IPS-NIHi7 (cell line): ENCODE measurements around the gene POLL.
A peak's percentile ranks its signal among the peaks of the same experiment; 100 is the strongest.
"Not testable (repeated sequence)": the region's sequence is repeated elsewhere in the genome, so short reads cannot be mapped to it uniquely, and the experiment has no call there.

Experiments
- DNase-seq: peaks from one replicate; pipeline ENCODE4 v3.0.0; 2012; ENCODE audit warnings: mixed read lengths; ENCODE audit errors: extremely low spot score

The POLL gene

DNA sequence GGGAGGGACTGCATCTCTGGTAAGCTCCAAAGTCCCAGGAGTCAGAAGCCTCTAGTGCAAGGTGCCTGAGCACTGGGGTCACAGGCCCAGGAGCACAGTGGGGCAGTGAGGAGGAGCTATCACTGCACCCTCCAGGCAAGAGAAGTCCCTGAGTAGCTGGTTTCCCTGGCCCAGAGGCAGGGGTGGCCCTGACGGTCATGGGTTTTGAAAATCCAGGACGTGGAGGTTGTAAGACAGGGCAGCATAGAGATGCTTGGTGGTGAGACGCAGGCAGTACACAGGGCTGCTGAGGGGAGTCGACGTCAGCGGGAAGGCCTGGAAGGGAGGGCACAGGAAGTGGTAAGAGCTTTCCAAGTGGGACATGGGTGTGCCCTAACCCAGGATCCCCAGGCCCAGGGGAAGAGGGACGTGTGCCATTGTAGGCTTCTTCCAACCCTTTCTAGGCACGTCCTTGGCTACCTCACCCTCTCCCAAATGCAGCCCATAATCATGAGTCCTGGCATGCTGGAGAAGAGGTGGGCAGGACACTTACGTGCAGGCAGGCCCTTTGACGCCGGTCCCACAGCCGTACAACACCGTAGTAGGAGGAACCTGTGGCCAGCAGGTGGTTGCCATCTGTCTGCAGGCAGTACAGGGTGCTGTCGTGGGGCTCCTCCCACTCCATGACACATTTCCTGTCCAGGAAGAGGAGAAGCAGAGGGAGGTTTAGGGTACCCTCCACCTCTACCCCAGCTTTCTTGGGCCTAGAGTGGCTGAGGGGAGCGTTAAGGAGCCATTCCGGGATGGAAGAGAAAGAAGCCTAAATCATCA is 23.2 kb upstream of the POLL start:
- DNase-seq, result no peak

DNA sequence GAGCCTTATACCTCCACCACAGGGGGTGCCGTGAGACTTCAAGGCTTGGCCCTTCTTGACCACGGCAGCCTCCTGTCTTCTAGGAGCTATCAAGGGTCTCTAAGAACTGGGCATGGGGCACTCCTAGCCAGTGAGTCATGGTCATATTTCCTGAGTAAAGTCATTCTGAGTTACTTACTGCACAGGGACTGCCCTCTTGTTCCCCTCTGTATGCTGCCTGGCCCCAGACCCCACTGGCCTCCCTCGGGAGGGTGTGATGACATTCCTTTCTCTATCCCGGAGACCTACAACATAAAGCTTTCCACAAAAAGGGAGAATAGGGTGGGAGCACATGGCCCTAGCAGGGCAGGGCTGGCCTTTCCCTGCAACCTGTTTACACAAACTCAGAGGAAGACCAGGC is 21.4 kb upstream of the POLL start:
- DNase-seq, result no peak

DNA sequence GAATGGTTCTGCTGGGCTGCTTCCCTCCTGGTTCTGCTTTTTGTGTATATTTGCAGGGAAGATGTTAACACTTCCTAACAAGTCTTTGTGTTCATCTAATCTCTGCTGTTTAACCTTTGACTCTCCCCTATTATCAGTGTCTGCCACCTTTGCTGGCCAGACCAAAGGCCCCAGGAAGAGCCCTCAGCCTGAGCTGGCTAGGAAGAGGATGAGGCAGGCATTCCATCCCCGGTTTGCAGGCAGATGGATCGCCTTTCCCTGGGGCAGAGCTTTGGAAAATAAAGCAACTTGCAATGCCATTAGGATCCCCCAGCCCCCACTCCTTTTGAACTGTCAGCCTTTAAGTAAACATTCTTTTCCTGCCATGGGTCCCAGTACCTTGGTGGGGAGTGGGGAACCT is 19.1 kb upstream of the POLL start:
- DNase-seq, result peak; percentile 69

DNA sequence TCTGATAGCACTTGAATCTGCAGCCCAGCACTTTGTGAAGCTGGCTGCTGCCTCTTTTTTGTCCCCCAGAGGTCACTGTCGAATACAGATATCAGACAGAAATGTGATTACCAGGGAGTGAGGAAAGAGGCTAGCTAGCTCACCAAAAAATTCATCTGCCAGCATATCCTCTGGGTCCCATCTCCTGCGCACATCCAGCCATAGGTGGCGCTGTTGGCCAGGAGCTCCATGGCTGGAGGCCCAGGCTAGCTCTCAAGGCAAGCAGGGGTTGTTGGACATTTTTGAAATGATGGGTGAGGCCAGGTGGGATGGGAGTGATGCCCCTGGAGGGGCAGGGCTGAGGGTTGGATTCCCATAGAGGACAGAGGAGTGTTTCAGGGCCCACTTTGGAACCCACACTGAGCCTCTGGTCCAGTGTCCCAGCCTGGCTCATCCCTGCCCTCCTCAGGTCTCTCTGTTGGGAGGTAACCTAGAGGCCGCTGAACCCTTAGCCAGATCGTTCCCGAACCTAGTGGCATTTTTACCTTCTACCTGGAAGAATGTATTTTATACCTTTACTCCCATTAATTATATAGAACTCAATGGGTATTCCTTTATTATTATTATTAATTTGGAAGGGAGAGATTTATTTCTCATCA is 14.8 kb upstream of the POLL start:
- peak; percentile 94 for DNase-seq

DNA sequence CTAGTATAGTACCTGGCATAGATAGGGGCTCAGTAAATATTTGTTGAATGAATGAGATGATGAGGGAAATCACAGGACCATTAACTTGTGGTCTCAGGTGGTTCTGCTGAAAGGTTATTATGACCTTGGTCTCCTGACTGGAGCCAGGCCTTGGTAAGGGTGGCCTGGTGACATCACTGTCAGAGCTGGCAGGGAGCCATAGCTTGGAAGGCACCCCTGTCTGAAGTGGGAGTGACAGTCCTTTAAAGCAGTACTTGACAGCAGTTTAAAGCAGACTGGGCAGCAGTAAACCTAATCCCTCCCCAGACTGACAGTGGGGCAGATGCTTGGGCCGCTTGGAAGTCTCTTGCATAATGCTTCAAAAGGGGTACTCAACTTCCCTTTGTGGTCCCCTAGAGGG is 13.5 kb upstream of the POLL start:
- no peak for DNase-seq

DNA sequence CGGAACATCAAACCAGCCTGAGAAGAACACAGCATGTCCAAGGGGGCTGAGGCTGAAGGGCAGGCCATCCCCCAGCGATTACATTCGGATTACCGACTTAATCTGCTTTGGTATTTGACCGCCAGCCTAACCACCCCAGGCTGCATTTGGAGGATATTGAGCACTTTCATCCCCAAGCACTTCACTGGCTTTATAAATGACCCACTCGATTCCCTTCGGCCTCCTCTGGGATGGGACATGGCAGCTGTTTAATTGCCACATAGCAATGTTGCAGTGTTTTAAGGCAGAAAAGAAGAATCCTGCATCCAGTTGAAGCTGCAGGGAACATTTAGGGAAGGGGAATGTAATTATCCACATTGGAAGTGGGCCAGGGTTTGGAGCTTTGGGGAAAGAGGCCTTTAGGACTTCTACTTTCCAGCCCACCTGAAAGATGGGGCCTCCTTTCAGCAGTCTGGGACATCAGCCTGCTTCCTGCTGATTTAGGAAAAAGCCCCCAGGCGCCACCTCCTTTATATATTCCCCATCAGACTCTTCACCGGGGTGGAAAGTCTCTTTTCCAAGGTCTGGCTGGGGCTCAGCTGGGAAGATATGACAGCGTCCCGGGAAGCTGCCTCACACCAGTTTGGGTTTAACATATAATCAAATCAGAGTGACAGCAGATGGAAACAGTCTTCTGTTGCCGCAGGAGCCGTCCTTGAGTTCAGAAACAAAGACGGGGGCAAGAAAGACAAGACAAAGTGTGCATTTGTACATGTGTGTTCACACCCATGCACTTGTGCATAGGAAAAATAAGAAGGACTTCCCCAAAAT is 9.2 kb upstream of the POLL start:
- DNase-seq, result no peak

DNA sequence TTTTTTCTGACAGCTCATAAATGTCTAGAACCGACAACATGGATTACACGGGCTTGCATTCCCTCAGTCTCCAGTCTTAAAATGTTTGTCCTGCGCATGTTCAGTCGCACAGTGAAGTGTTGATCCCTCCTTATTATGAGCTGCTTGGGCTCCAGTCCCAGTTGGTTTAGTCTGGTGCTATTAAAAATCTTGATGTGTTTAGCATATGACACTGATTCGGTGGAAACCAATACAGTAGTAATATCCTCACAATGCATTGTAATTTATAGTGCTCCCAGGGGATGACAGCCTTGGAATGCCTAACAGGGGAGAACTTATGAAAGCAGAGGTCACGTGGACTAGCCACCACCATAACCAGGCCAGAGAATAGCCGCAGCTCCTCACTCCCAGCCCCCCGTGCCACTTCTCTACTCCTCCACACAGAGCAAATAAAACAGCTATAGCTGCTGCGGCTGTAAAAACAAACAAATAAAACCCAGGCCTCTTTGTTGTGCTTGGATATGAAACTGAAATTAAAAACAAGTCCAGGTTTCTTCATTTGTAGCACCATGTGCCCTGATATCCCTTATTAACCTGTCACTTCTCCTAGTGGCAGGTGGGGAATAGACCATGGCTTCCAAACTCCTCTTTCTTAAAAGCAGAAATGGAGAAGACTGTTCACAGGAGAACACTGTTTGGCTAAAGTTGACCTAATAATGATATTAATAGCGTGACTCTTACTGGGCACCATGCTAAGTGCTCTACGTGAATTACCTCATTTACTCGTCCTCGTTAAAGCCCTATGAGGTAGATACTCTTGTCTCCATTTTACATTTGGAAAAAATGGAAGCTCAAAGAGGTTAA is 7.8 kb upstream of the POLL start:
- no peak for DNase-seq

DNA sequence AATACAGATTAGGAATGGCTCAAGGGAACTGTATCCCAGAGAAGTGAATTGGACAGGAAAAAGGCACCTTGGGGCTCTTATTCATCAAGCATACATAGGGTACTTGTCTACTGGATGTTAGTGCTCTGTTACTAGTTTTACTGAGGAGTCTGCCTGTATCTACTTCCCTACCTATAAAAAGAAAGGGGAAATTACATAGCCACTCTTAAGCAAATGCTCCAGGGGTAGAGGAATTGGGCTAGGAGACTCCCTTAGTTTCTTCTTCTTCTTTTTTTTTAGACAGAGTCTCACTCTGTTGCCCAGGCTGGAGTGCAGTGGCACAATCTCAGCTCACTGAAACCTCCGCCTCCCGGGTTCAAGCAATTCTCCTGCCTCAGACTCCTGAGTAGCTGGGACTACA is 5.3 kb upstream of the POLL start:
- not testable (repeated sequence) for DNase-seq

DNA sequence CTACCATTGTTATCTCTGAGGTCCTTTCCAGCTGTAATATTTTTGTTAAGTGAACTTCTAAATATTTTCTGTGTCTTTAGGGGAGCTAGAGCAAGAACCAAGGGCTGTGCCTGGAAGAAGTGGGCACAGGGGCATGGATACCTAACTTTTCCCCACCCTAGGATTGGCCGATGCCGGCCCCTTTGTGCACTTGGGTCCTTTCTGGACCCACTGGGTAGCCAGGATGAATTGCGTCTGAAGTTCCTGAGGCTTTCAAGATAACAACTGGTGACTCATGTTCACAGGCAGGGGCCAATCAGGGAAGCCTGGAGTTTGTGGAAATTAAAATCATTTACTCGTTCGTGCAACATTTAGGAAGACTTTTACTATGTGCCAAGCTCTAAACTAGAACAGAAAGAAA is 822 bp upstream of the POLL start:
- no peak for DNase-seq

DNA sequence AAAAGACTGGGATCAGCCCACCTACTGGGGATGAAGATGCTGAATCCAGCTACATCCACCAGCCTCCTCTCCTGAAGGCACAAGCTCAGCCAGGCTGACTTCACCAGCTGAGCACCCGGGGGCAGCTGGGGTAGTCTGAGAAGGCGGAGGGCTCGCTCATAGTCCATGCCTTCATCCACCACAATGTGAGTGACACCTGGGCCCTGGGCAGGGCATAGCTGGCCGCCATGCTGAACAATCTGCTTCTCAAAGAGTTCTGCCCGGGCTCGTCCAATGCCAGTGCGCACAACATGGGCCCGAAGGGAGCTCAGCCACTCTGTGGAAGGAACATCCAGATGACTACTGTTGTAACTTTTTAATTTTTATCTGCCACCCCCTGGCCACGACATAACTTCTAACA is 2.2 kb downstream of the POLL start:
- DNase-seq, result no peak

DNA sequence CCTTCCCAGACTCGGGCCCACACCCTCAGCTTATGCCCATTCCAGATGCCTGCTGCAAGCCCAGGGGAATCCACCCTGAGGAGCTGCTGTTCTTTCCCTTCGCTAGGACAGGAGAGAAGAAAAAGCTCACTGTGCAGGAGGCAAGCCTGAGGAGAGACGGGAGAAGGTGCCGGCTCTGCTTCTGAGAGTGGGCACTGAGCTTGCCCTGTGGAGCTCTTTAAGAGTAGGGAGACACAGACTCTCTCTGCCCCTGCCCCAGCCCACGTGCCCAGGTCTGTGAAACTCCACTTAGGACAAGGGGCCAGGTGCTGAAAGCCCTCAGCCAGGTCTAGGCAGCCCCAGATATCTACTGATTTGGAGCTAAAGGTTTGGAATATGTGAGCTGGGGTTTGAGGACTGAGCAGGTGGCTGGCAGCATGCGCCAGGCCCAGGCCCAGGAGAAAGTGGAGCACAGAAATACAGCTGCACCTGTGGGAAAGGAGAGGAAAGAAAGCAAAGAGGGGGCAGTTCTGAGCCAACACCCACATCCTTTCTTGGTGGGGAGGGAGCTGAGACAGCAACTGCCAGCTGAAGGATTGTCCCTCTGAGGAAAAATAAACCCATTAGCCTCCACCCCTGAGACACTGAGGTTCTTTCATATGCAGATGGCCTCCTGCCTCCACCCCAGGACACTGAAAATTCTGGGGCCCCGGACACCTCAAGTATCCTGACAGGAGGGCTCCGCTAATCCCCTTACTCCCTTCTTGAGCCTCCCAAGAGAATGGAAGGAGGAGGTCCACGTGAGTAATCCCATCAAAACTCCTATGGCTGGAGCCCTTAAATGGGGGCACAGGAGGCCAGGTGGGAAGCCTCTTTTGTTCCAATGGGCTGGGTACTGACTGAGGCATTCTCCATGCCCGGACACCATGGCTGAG is 7.3 kb downstream of the POLL start:
- no peak for DNase-seq

DNA sequence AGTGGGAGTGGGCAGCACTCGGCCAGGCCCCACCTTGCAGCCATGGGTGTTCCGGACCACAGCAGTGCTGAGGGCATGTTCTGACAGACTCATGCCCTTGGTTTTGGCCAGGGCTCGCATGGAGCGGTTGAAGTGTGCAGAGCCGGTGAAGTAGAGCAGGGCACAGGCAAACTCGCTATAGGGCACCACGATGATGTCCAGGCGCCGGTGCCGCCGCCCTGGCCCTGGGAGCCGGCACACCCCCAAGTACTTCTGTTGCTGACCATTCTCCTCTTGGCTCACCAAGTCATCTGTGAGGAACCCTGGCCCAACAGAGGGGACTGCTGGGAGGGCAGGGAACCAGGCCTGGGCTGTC is 8.6 kb downstream of the POLL start:
- no peak for DNase-seq

DNA sequence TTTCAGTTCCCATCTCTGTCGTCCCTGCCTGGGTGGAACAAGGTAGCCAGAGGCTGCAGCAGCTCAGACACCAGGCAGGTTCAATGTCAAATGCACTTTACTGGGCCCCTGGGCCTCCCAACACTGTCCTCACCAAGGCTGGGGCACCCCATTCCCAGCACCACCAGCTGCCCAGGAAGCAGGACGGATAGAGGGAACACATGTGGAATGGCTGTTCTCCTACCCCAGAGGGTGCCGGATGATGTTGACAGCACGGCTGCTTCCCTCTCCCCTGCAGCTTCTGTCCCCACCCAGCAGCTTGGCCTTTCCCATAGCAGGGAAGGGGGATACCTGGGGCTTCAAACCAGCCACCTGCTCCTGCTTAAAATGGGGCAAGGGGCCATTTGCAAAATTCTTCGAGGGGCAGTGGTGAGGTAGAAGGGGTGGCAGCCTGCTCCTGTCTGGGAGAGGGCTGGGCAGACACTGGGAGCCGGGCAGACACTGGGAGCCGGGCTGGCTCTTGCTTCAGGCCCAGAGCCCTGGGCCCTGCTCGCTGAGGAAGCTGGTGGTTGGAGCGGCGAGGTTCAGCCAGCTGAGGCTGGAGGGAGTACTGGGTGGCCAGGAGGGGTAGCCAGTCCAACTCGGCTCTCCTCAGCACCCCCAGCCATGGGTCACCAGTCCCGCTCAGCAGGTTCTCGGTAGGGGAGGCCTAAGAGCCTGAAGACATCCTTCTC is 9.1 kb downstream of the POLL start:
- no peak for DNase-seq

DNA sequence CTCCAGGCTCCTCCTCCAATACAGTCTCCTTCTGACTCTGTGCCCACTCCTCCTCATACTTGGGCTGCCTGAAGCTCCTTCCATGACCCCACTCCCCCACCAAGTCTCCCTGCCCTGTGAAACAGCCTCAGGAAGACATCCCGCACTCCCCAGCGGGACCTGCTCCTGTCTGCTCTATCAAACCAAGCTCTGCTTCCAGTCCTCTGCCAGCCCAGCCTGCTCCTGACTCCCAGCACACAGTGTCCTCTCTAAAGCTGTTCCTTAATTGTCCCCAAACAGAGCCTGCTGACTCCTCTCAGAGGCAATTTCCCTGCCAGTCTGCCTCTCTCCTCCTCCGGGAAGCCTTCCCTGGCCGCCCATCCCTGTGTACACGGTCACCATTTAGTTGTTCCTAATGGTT is 9.9 kb downstream of the POLL start:
- DNase-seq, result no peak

DNA sequence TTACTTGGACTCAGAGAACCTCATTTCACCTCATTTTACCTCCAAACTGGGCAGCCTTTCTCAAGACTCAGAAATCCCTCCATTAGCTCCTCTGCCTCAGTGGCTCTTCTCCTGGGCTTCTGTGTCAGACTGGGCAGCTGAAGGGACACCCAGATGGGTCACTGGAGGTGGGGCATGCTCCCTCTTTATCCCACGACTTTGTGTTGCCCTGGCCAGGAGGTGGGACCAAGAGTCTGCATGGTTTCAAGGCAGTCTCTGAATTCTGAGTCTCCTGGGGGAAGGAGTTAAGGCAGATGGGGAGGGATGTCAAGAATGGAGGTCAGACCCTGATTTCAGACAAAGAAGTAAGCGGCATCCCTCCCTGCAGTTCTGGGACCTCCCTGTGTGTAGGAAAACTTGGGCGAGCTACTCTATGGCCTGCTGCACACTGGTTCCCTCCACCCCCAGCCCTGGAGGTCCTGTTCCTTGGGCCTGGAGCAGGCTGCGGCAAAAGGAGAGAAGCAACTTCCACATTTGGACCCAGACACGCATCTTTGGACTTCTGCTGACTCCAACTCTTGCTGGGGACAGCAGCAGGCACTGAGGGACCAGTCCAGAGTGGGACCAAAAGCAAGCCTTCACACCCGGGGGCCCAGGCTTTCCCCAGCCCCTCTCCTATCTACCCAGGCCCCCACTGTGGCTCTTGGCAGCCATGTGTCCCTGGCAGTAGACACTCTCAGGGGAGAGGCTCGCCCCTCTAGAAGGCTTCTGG is 10.8 kb downstream of the POLL start:
- no peak for DNase-seq

DNA sequence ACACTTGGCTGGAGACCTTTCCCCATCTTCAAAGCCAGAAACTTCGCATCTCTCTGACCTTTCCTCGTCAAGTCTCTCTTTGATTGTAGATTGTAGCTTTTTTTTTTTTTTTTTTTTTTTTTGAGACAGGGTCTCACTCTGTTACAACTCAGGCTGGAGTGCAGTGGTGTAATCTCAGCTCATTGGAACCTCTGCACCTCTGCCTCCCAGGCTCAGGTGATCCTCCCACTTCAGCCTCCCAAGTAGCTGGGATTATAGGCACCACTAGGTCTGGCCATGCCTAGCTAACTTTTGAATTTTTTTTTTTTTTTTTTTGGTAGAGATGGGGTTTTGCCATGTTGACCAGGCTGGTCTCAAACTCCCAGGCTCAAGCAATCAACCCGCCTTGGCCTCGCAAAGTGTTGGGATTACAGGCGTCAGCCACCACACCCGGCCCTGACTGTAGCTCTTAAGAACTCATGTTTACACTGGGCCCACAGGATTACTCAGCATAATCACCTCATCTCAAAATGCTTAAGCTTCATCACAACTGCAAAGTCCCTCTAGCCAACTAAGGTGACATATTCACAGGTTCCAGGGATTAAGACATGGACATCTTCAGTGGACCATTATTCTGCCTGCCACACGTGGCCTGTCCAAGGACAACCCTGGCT is 11.7 kb downstream of the POLL start:
- DNase-seq, result no peak

DNA sequence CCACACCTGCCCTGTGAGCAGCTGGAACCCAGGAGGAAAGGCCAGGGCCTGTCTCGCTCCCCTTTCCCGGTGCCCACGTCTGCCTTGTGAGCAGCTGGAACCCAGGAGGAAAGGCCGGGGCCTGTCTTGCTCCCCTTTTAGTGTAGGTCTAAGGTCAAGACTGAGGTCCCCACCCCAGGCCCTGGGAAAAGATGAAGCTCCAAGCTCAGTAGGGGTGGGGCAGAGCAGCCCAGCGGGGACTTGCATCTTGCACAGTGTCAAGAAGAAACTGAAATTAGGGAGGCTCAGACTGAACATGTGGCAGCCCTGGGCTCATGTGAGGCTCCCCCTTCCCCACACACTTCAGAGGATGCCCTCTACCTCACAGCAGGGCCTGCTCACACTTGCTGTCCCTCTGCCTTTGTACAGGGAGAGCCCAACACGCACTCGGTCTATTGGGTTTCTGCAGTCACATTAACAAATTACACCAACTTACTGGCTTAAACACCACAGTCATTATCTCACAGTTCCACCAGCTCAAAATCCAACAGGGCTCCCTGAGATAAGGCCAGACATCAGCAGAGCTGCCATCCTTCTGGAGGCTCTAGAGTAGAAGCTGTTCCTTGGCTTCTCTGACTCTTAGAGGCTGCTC is 12.4 kb downstream of the POLL start:
- DNase-seq, result no peak

DNA sequence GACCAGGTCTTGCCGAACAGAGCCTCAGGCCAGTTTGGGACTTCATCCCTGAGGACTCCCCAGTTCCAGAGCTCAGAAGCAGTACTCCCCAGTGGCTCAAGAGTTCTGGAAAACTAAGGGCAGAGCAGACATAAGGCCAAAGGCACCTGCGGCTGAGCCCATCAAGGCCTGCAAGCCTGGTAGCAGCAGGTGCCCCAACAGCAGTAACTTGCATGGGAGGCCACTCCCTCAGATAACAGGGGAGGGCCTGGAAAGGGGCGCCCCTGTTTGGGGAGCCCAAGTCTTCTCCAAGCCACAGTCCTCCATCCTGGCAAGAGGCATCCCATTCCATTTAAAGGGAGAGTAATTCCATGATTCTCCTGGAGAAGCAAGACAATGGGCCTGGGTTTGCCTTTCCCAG is 13.0 kb downstream of the POLL start:
- no peak for DNase-seq
